ENCODE results near the gene ANKRD36C.
"Not testable (repeated sequence)": the region's sequence is repeated elsewhere in the genome, so short reads cannot be mapped to it uniquely, and the experiment has no call there.

ANKRD36C gene

DNA sequence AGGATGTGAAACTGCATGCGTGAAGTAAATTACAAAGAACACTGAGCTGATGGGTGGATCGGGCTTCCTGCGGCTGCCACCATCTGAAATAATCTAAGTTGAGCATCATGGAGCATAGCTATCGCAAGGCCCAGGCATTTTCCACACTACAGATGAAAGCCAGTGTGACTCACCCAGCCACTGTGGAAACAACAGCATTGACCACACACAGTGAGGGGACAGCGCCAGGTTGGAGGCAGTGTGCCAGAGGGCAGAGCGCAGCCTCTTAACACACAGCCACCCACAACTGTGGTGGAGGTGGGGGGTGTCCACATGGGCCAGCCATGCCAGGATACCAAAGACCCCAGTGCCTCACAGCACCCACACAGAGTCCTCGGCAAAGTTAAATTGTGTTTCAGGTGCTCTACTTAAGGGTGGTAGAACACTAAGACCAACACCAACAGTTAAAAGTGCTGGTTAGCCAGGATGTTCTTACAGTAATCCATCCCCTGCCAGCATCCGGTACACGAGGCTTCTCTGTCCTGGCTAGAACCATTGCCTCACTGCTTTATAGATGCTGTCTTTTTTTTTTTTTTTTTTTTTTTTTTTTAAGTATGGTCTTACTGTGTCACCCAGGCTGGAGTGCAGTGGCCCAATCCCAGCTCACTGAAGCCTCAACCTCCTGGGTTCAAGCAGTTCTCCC lies 28.4 kb upstream of the ANKRD36C start:
- in situ Hi-C loops (cut with MboI; ENCODE audit: low pct_unique_long_range_greater_than_20kb, low sequenced_read_pairs, unreplicated experiment): loop anchor here (25.0 kb wide), 1 partner anchor 167 kb away; no protein-coding TSS in a partner anchor
- DNase-seq (ENCODE audit: low spot score): not testable (repeated sequence)

GRCh38 chr2:96016321-96016720 lies 24.7 kb upstream of the ANKRD36C start:
- not testable (repeated sequence) for DNase-seq (ENCODE audit: low spot score)
- in situ Hi-C loops (cut with MboI; ENCODE audit: low pct_unique_long_range_greater_than_20kb, low sequenced_read_pairs, unreplicated experiment): loop anchor here (25.0 kb wide), 1 partner anchor 171 kb away; no protein-coding TSS in a partner anchor

GRCh38 chr2:96012792-96013264 lies 21.2 kb upstream of the ANKRD36C start:
- in situ Hi-C loops (cut with MboI; ENCODE audit: low pct_unique_long_range_greater_than_20kb, low sequenced_read_pairs, unreplicated experiment): loop anchor here (25.0 kb wide), 1 partner anchor 174 kb away; no protein-coding TSS in a partner anchor

GRCh38 chr2:96012086-96012791 lies 20.6 kb upstream of the ANKRD36C start:
- in situ Hi-C loops (cut with MboI; ENCODE audit: low pct_unique_long_range_greater_than_20kb, low sequenced_read_pairs, unreplicated experiment): loop anchor here (25.0 kb wide), 1 partner anchor 175 kb away; no protein-coding TSS in a partner anchor
- DNase-seq (ENCODE audit: low spot score): not testable (repeated sequence)

More at GRCh38 chr2:96012792-96013264, 21.2 kb upstream of the ANKRD36C start:
- not testable (repeated sequence) for DNase-seq (ENCODE audit: low spot score)

DNA sequence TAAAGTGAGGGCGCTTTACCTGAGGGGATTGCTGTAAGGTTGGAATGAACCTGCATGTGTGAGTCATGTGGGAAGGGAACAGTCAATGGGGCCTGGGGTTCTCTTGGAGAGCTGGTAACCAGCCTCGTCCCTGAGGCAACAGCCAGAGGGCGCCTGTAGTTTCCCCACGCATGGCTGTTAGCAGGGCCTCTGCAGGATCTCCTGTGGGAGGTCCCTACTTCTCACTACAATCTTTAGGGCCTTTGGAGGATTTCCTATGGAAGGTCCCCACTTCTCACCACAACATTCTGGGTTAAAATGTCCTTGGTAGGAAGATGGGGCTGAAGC lies 19.5 kb upstream of the ANKRD36C start:
- DNase-seq (ENCODE audit: low spot score): not testable (repeated sequence)
- in situ Hi-C loops (cut with MboI; ENCODE audit: low pct_unique_long_range_greater_than_20kb, low sequenced_read_pairs, unreplicated experiment): loop anchor here (25.0 kb wide), 1 partner anchor 176 kb away; no protein-coding TSS in a partner anchor
- peak; percentile 52 for TF ChIP-seq CTCF (IDR thresholded peaks at IDR 0.05; ENCODE audit: extremely low read depth, insufficient read depth, missing control alignments)

DNA sequence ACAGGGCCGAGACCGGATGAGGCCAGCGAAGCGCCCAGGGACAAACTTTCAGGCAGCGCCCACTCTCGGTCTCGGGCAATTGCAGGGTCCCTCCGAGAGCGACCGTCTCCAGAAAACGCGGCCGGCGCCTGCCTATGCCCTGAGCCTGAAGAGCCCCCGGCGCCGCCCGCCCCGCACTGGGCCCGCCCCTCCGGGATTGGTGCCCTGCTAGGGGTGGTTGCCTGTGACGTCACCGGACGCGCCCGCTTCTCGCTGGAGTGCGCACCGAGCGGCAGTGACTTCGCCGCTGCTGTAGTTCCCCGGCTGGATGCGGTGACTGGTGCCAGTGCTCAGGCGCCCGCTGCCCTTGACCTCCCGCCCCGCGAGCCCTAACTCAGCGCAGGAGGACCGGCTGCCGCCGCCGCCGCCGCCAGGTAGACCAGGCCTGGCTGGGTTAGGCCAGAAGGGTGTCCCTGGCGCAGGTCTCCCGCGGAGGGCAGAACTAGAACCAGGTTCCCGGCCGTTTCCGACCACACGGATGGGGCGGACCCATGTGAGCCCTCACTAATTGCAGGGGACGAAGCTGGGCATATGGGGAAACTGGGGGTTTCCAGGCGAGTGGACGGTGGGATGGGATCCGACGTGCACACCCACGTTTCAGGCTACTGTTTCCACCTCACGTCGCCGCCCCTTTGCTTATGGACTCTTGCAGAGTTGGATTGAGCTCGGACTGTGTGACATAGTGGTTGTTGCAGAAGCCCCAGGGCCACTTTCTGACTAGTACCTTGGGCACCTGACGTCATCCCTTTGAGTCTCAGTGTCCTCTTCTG lies 18.9 kb upstream of the ANKRD36C start:
- in situ Hi-C loops (cut with MboI; ENCODE audit: low pct_unique_long_range_greater_than_20kb, low sequenced_read_pairs, unreplicated experiment): loop anchor here (25.0 kb wide), 1 partner anchor 177 kb away; no protein-coding TSS in a partner anchor

DNA sequence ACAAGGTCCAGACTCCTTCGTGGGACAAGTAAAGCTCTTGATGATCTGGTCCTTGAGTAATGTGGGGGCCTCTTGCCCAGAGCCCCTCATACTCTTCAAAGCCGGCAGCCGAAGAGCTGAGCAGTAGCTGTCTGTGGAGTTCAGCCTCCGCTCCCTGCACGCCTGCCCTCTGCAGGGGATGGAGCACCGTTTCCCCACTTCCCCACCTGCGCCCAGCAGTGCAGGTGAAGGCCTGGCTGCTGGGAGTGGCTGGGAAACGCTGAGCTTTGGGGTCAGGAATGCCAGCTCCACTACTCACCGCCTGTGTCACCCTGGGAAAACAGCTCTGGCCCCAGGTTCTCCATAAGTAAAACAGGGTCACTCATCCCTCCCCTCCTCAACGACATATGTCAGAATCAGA lies 18.2 kb upstream of the ANKRD36C start:
- in situ Hi-C loops (cut with MboI; ENCODE audit: low pct_unique_long_range_greater_than_20kb, low sequenced_read_pairs, unreplicated experiment): loop anchor here (25.0 kb wide), 1 partner anchor 177 kb away; no protein-coding TSS in a partner anchor
- DNase-seq (ENCODE audit: low spot score): peak; percentile 5

More for the DNA sequence above, 18.9 kb upstream of the ANKRD36C start:
- peak; percentile 79 for DNase-seq (ENCODE audit: low spot score)

DNA sequence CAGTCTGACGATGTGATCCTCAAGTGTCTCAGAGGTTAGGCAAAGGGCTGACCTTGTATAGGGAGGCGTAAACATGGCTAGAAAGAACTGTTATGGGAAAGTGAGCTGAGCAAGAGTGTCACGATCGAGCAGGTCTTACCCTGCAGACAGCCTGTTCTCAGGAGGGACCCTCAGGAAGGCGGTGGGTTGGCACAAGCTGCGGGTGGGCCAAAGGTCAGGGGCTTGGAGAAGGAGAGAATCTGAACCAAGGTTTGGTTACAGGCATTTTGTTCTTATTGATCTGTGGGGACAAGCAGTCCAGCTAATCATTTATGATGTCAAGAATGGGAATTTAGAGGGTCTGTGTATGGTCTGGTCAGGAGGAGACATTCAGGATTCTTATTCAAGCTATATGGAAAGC lies 16.4 kb upstream of the ANKRD36C start:
- not testable (repeated sequence) for DNase-seq (ENCODE audit: low spot score)
- in situ Hi-C loops (cut with MboI; ENCODE audit: low pct_unique_long_range_greater_than_20kb, low sequenced_read_pairs, unreplicated experiment): loop anchor here (25.0 kb wide), 1 partner anchor 179 kb away; no protein-coding TSS in a partner anchor

DNA sequence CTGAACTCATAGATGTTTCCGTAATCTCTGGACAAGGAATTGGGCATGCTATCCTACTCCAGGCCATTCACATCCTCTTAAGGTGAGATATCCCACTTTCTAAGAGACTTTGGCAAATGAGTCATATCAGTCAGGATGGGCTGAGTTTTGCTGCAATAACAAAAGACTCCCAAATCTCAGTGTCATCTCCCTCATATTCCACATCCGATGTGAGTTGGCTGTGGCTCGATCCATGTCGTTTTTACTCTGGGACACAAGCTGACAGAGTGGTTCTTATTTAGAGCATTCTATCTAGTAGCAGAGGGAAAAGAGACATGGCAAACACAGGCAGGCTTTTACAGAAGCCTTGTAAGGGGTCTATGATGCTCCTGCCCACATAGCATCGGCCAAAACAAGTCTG lies 14.6 kb upstream of the ANKRD36C start:
- in situ Hi-C loops (cut with MboI; ENCODE audit: low pct_unique_long_range_greater_than_20kb, low sequenced_read_pairs, unreplicated experiment): loop anchor here (25.0 kb wide), 1 partner anchor 181 kb away; no protein-coding TSS in a partner anchor
- not testable (repeated sequence) for DNase-seq (ENCODE audit: low spot score)

- peak; percentile 62 for TF ChIP-seq CTCF (IDR thresholded peaks at IDR 0.05; ENCODE audit: extremely low read depth, insufficient read depth, missing control alignments)
- DNase-seq (ENCODE audit: low spot score): peak; percentile 10
- in situ Hi-C loops (cut with MboI; ENCODE audit: low pct_unique_long_range_greater_than_20kb, low sequenced_read_pairs, unreplicated experiment): not testable (repeated sequence)
Measured at GRCh38 chr2:95992520-95993272, 1.1 kb upstream of the ANKRD36C start.

DNA sequence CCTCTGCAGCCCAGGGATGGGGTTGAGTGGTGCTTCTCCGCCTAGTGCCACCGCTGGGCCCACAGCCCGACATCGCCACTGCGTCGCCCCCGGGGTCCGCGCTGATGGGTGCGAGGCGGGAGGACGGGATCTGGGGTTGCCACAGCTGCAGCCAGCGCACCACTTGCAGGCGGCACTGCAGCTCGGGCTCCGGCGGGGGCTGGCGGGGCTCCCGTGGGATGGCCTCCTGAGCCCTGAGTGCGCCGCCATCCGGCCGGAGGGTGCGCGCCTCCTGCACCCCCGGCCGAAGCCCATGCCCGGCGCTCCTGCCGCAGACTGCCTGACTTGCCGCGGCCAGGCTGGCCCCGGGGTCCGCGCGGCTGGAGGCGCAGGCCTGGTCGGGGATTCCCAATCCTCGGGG lies 478 bp upstream of the ANKRD36C start:
- DNase-seq (ENCODE audit: low spot score); in situ Hi-C loops (cut with MboI; ENCODE audit: low pct_unique_long_range_greater_than_20kb, low sequenced_read_pairs, unreplicated experiment): not testable (repeated sequence)

DNA sequence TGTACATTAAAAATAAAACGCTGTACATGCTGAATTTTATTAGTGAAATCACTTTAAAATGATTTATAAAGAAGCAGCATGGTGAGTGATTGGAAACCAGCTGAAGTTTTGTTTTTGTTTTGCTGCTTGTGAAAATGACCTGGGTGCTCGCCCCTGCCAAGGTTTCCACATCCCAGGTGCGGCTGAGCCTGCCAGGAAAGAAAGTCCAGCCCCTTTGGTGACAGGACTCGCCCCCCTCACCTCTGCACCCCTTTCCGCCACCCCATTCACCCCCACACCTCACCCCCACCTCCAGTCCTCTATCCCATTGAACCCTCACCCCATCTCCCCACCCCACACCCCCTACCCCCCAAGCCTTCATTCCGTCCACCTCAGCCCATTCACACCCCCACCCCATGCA lies 740 bp downstream of the ANKRD36C start:
- DNase-seq (ENCODE audit: low spot score); in situ Hi-C loops (cut with MboI; ENCODE audit: low pct_unique_long_range_greater_than_20kb, low sequenced_read_pairs, unreplicated experiment): not testable (repeated sequence)

DNA sequence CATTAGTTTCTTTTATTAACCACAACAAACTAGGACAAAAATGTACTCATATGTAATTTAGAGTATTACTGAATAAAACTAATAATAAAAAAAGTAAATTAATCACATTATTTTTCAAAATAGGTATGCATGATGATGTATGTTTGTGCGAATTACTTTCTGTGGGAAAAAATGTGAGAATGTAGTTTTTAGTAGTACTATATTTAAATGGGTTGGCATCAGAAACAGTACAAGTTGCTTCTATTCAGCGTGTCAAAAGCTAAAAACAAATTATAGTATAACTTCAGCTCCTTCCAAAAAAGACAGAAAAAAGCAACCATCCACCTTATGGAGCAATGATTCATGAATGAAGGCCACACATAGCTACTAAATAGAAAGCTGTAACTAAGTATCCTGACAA lies 40.0 kb downstream of the ANKRD36C start:
- DNase-seq (ENCODE audit: low spot score); in situ Hi-C loops (cut with MboI; ENCODE audit: low pct_unique_long_range_greater_than_20kb, low sequenced_read_pairs, unreplicated experiment): not testable (repeated sequence)

DNA sequence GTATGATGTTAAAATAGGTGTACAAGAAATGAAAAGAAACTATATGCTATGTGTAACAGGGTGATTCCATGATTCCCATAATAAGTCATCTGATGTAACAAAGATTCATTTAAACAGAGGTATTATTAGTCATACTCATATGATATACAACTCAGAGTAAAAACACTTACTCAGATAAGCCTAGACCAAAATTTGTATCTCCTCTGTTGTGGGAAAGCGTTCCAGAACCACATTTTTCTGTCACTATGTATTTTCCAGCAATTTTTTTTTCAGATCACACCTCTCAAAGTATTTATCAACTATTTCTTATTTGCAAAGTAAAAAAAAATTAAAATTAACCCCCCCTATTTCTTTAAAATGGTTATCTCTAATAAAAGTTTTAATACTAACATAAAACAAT lies 43.6 kb downstream of the ANKRD36C start:
- DNase-seq (ENCODE audit: low spot score); in situ Hi-C loops (cut with MboI; ENCODE audit: low pct_unique_long_range_greater_than_20kb, low sequenced_read_pairs, unreplicated experiment): not testable (repeated sequence)
